NCI-H1694 (cell line): ENCODE data around the gene UBXN7.
"Not testable (repeated sequence)": the region's sequence is repeated elsewhere in the genome, so short reads cannot be mapped to it uniquely, and the experiment has no call there.

Experiments
- DNase-seq: peaks from one replicate; lab custom pipeline; 2025; lab: John Stamatoyannopoulos, UW

The UBXN7 gene

GRCh38 chr3:196316799-196317686 is 115.2 kb downstream of the UBXN7 start:
- DNase-seq: not testable (repeated sequence)

- DNase-seq: no peak
Observed at GRCh38 chr3:196315821-196316220, 116.4 kb downstream of the UBXN7 start.

GRCh38 chr3:196314597-196314996 is 117.6 kb downstream of the UBXN7 start:
- no peak for DNase-seq

- not testable (repeated sequence) for DNase-seq
Observed at GRCh38 chr3:196314086-196314485, 118.1 kb downstream of the UBXN7 start.

GRCh38 chr3:196302960-196303359 is 129.3 kb downstream of the UBXN7 start:
- DNase-seq: not testable (repeated sequence)

- not testable (repeated sequence) for DNase-seq
Observed at GRCh38 chr3:196302551-196302950, 129.7 kb downstream of the UBXN7 start.

- DNase-seq: no peak
Observed at GRCh38 chr3:196298521-196298920, 133.7 kb downstream of the UBXN7 start.
